ENCODE data around the gene MAJIN. TPM values are rescaled to one million over a fixed set of nuclear protein-coding genes. Genes with fewer than 3 reads are reported as not detected.

The MAJIN gene
- total and polyA plus RNA-seq, 10 of the 15 experiments (the other 5 are each of a cell fraction or from before 2014, with no cell fraction given) = 0.10 TPM; not detected in 9

DNA sequence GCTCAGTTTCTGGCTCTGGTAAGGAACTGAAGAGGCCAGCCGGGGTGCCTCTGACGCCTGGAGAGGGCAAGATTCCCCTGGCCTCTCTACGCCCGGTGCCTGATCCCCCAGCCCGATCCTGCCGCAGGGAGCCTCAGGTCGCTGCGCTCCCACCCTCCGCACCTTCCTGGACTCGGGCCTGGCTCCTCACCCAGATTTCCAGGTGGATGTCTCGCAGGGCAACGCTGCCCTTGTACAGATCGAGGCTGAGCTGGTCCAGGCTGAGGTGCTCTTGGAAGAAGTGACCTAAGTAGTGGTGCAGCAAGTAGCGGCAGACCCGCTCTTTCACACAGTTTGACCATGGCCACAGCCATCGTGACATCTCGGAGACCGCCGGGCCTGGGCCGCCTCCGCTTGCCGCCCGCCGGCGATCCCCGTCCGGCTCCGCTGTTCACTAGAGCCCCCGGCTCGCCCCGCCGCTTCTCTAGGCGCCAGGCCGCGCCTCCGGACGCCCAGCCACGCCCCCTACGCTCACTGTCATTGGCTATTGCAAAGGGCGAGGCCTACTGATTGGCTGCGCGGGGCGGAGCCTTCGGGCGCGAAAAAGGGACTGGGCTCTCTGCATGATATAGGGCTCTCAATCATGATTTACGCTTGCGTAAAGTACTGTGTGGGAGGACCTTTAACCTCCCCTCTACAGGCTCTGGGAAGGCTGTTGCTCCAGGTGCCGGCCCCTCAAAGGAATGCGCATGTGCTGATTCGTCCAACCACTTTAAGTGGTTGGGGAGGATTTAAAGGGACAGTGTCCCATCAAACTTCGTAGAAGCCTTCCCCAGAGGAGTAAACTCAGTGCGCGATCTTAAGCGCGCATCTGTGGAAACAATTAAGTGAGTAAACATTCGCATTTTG, 54.9 kb downstream of the MAJIN start, which contains the start of gene ATG2A (continued):
- no peak for TF ChIP-seq NR2C2 (IDR thresholded peaks at IDR 0.05; ENCODE audit: borderline replicate concordance, control insufficient read depth, insufficient read length, low read depth)
- no peak for TF ChIP-seq EP300 (IDR thresholded peaks at IDR 0.05; ENCODE audit: borderline replicate concordance in 1 of 2, control insufficient read depth in 1 of 2, low read depth in 2 of 2, low read length in 2 of 2)
- no peak for TF ChIP-seq ASH2L (IDR thresholded peaks at IDR 0.05; ENCODE audit: borderline replicate concordance, low read depth)
- TF ChIP-seq HDAC6 (IDR thresholded peaks at IDR 0.05; ENCODE audit: unreplicated experiment) = peak; percentile 21
- TF ChIP-seq, protein P1, sequence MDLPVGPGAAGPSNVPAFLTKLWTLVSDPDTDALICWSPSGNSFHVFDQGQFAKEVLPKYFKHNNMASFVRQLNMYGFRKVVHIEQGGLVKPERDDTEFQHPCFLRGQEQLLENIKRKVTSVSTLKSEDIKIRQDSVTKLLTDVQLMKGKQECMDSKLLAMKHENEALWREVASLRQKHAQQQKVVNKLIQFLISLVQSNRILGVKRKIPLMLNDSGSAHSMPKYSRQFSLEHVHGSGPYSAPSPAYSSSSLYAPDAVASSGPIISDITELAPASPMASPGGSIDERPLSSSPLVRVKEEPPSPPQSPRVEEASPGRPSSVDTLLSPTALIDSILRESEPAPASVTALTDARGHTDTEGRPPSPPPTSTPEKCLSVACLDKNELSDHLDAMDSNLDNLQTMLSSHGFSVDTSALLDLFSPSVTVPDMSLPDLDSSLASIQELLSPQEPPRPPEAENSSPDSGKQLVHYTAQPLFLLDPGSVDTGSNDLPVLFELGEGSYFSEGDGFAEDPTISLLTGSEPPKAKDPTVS (IDR thresholded peaks at IDR 0.05; ENCODE audit: low read depth, low read length) = no peak
- no peak for TF ChIP-seq JUND (IDR thresholded peaks at IDR 0.05; ENCODE audit: low read depth, low read length)
- peak; percentile 55; the same call in 1 of the 2 replicates for TF ChIP-seq CHD2 (IDR thresholded peaks at IDR 0.05; ENCODE audit: borderline replicate concordance, low read depth, low read length)
- no peak for TF ChIP-seq ZNF622 (IDR thresholded peaks at IDR 0.05)
- no peak for TF ChIP-seq MEF2A (IDR thresholded peaks at IDR 0.05; ENCODE audit: insufficient read depth, low read depth, low read length)
- TF ChIP-seq SREBF2 (IDR thresholded peaks at IDR 0.05; ENCODE audit: low read length) = peak; percentile 86
- no peak for TF ChIP-seq POLR2AphosphoS2 (IDR thresholded peaks at IDR 0.05; ENCODE audit: low read depth, low read length)
- TF ChIP-seq, protein P2, sequence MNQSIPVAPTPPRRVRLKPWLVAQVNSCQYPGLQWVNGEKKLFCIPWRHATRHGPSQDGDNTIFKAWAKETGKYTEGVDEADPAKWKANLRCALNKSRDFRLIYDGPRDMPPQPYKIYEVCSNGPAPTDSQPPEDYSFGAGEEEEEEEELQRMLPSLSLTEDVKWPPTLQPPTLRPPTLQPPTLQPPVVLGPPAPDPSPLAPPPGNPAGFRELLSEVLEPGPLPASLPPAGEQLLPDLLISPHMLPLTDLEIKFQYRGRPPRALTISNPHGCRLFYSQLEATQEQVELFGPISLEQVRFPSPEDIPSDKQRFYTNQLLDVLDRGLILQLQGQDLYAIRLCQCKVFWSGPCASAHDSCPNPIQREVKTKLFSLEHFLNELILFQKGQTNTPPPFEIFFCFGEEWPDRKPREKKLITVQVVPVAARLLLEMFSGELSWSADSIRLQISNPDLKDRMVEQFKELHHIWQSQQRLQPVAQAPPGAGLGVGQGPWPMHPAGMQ (IDR thresholded peaks at IDR 0.05; ENCODE audit: borderline replicate concordance) = no peak
- no peak for TF ChIP-seq ETV6 (conservative IDR thresholded peaks at IDR 0.05 in 1 of 2, IDR thresholded peaks at IDR 0.05 in 1 of 2; ENCODE audit: borderline replicate concordance in 1 of 2, low read depth in 1 of 2)
- no peak for TF ChIP-seq SUPT20H (IDR thresholded peaks at IDR 0.05; ENCODE audit: borderline replicate concordance, control insufficient read depth, low read depth, low read length)
- TF ChIP-seq JUNB (IDR thresholded peaks at IDR 0.05) = no peak
- peak; percentile 52; the same call in 1 of the 2 replicates for TF ChIP-seq RB1 (IDR thresholded peaks at IDR 0.05; ENCODE audit: borderline replicate concordance)
- TF ChIP-seq POU2F2 (IDR thresholded peaks at IDR 0.05; ENCODE audit: borderline replicate concordance, low read depth, low read length) = no peak
- TF ChIP-seq, protein P3, sequence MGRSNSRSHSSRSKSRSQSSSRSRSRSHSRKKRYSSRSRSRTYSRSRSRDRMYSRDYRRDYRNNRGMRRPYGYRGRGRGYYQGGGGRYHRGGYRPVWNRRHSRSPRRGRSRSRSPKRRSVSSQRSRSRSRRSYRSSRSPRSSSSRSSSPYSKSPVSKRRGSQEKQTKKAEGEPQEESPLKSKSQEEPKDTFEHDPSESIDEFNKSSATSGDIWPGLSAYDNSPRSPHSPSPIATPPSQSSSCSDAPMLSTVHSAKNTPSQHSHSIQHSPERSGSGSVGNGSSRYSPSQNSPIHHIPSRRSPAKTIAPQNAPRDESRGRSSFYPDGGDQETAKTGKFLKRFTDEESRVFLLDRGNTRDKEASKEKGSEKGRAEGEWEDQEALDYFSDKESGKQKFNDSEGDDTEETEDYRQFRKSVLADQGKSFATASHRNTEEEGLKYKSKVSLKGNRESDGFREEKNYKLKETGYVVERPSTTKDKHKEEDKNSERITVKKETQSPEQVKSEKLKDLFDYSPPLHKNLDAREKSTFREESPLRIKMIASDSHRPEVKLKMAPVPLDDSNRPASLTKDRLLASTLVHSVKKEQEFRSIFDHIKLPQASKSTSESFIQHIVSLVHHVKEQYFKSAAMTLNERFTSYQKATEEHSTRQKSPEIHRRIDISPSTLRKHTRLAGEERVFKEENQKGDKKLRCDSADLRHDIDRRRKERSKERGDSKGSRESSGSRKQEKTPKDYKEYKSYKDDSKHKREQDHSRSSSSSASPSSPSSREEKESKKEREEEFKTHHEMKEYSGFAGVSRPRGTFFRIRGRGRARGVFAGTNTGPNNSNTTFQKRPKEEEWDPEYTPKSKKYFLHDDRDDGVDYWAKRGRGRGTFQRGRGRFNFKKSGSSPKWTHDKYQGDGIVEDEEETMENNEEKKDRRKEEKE (IDR thresholded peaks at IDR 0.05) = no peak
